Mucosa of rectum (tissue), 2 donors: ENCODE measurements around the gene NBL1.

ENCODE experiments used
- H3K27ac ChIP-seq, 2 donors: one replicate each; pipeline ENCODE4 v1.7.0; 2013; ENCODE audit warnings: inconsistent platforms in 2 of 2, low read depth in 2 of 2, low read length in 2 of 2
- H3K27me3 ChIP-seq, 2 donors: one replicate each; pipeline ENCODE4 v1.7.0; 2013; ENCODE audit warnings: low read length in 2 of 2; ENCODE audit not compliant: control insufficient read depth in 2 of 2, insufficient read depth in 2 of 2
- H3K36me3 ChIP-seq, 2 donors: one replicate each; pipeline ENCODE4 v1.7.0; 2013; ENCODE audit warnings: low read length in 2 of 2; ENCODE audit not compliant: control insufficient read depth in 2 of 2, insufficient read depth in 2 of 2
- H3K4me1 ChIP-seq, 2 donors: one replicate each; pipeline ENCODE4 v1.7.0; 2013; ENCODE audit warnings: low read length in 2 of 2, mild to moderate bottlenecking in 1 of 2; ENCODE audit not compliant: control insufficient read depth in 2 of 2, insufficient read depth in 2 of 2
- H3K4me3 ChIP-seq, 2 donors: one replicate each; pipeline ENCODE4 v1.7.0; 2013; ENCODE audit warnings: low read length in 2 of 2
- H3K9ac ChIP-seq, 2 donors: one replicate each; pipeline ENCODE4 v1.7.0; 2013; ENCODE audit warnings: low read length in 2 of 2, low read depth in 1 of 2, mild to moderate bottlenecking in 1 of 2
- H3K9me3 ChIP-seq, 2 donors: one replicate each; pipeline ENCODE4 v1.7.0; 2013; ENCODE audit warnings: low read length in 2 of 2; ENCODE audit not compliant: control insufficient read depth in 2 of 2
- donor health status: healthy.
- donor health status: Normal muscosa, but diverticular disease.

NBL1 gene

GRCh38 chr1:19643602-19644394, at the start of gene NBL1:
Gene NBL1 (plus strand): TSS chr1:19644311. CDS start chr1:19655031, 10,720 bp downstream.
- Histone ChIP-seq H3K9me3 (no peaks in the 10 kb centered on the region), H3K27me3 (no peaks in the 10 kb centered on the region), H3K36me3 (no peaks in the 10 kb centered on the region), H3K4me3 (peak within 1 kb of the TSS; percentile 87 to 98), H3K9ac (peak within 1 kb of the TSS; percentile 99 to 100), H3K27ac (peak within 1 kb of the TSS; percentile 97 to 98), H3K4me1 (peaks cover 56 to 63% of the 10 kb centered on the region in 2 donors)

- peak overlapping the region; percentile 79 to 83 for H3K4me3 ChIP-seq
- no peaks in the 10 kb centered on the region for H3K27me3 ChIP-seq
- H3K9ac ChIP-seq, result peak overlapping the region; percentile 91 to 97
- no peaks in the 10 kb centered on the region for H3K9me3 ChIP-seq
- peaks cover 34 to 38% of the 10 kb centered on the region in 2 donors for H3K4me1 ChIP-seq
- no peaks in the 10 kb centered on the region for H3K36me3 ChIP-seq
- peak overlapping the region; percentile 93 to 97 for H3K27ac ChIP-seq
Observed at GRCh38 chr1:19596065-19596713, 47.9 kb upstream of the NBL1 start.

- Histone ChIP-seq H3K4me3 (peak overlapping the region; percentile 79 to 83), H3K27ac (peak overlapping the region; percentile 93 to 97), H3K9me3 (no peaks in the 10 kb centered on the region), H3K27me3 (no peaks in the 10 kb centered on the region), H3K9ac (peak overlapping the region; percentile 91 to 97), H3K36me3 (peaks cover 0 to 2% of the 10 kb centered on the region in 2 donors), H3K4me1 (peaks cover 32 to 34% of the 10 kb centered on the region in 2 donors)
Observed at GRCh38 chr1:19596714-19597495, 47.2 kb upstream of the NBL1 start.

GRCh38 chr1:19597496-19598309, 46.4 kb upstream of the NBL1 start:
- Histone ChIP-seq H3K27me3 (no peaks in the 10 kb centered on the region), H3K4me1 (peaks cover 25 to 26% of the 10 kb centered on the region in 2 donors), H3K27ac (peak overlapping the region; percentile 93 to 97)

GRCh38 chr1:19599810-19600209, 44.3 kb upstream of the NBL1 start:
- Histone ChIP-seq H3K9me3 (no peaks in the 10 kb centered on the region), H3K9ac (no peak overlapping the region), H3K4me3 (no peak overlapping the region), H3K4me1 (peaks cover 23% of the 10 kb centered on the region in 2 donors), H3K27me3 (no peaks in the 10 kb centered on the region), H3K27ac (no peak overlapping the region), H3K36me3 (peaks cover 2 to 4% of the 10 kb centered on the region in 2 donors)

More at GRCh38 chr1:19597496-19598309, 46.4 kb upstream of the NBL1 start:
- peak overlapping the region; percentile 91 to 97 for H3K9ac ChIP-seq
- H3K4me3 ChIP-seq, result peak overlapping the region; percentile 79 to 83
- H3K9me3 ChIP-seq, result no peaks in the 10 kb centered on the region
- H3K36me3 ChIP-seq, result peaks cover 0 to 2% of the 10 kb centered on the region in 2 donors

- Histone ChIP-seq H3K36me3 (peaks cover 2 to 4% of the 10 kb centered on the region in 2 donors), H3K27me3 (no peaks in the 10 kb centered on the region), H3K4me3 (no peak overlapping the region), H3K9ac (no peak overlapping the region), H3K4me1 (peaks cover 13 to 26% of the 10 kb centered on the region in 2 donors), H3K9me3 (no peaks in the 10 kb centered on the region), H3K27ac (no peak overlapping the region)
Observed at GRCh38 chr1:19602486-19602885, 41.6 kb upstream of the NBL1 start.

GRCh38 chr1:19605967-19606366, 38.1 kb upstream of the NBL1 start:
- no peak overlapping the region for H3K27ac ChIP-seq
- no peak overlapping the region for H3K4me3 ChIP-seq
- H3K9ac ChIP-seq, result no peak overlapping the region
- peaks cover 2 to 4% of the 10 kb centered on the region in 2 donors for H3K36me3 ChIP-seq
- peaks cover 8 to 35% of the 10 kb centered on the region in 2 donors for H3K4me1 ChIP-seq
- no peaks in the 10 kb centered on the region for H3K27me3 ChIP-seq
- no peaks in the 10 kb centered on the region for H3K9me3 ChIP-seq

GRCh38 chr1:19606817-19607642, 37.1 kb upstream of the NBL1 start:
- Histone ChIP-seq H3K9me3 (no peaks in the 10 kb centered on the region), H3K9ac (no peak overlapping the region), H3K4me1 (peaks cover 8 to 39% of the 10 kb centered on the region in 2 donors), H3K36me3 (peaks cover 0 to 4% of the 10 kb centered on the region in 2 donors), H3K4me3 (no peak overlapping the region), H3K27me3 (no peaks in the 10 kb centered on the region), H3K27ac (no peak overlapping the region)

GRCh38 chr1:19608232-19608631, 35.9 kb upstream of the NBL1 start:
- no peaks in the 10 kb centered on the region for H3K27me3 ChIP-seq
- H3K9ac ChIP-seq, result no peak overlapping the region
- H3K4me3 ChIP-seq, result no peak overlapping the region
- H3K4me1 ChIP-seq, result peaks cover 11 to 49% of the 10 kb centered on the region in 2 donors
- H3K9me3 ChIP-seq, result no peaks in the 10 kb centered on the region
- no peak overlapping the region for H3K27ac ChIP-seq
- H3K36me3 ChIP-seq, result peaks cover 0 to 2% of the 10 kb centered on the region in 2 donors
